Type B pancreatic cell (in vitro differentiated cells): Measurements from ENCODE around the gene PUS10. TPM values are rescaled to one million over a fixed set of nuclear protein-coding genes. Genes with fewer than 3 reads are reported as not detected.

ENCODE experiments used
- DNase-seq: peaks from one replicate; pipeline ENCODE4 v3.0.0; 2021; ENCODE audit warnings: mixed read lengths; ENCODE audit not compliant: unreplicated experiment; ENCODE audit errors: extremely low spot score
- H3K27ac Mint-ChIP-seq: 2 replicates; pipeline ENCODE4 v1.8.0; 2021; ENCODE audit warnings: mild to moderate bottlenecking, mixed read lengths
- H3K27me3 Mint-ChIP-seq: 2 replicates; pipeline ENCODE4 v1.8.0; 2021; ENCODE audit warnings: mixed read lengths
- H3K36me3 Mint-ChIP-seq: 2 replicates; pipeline ENCODE4 v1.8.0; 2021; ENCODE audit warnings: mixed read lengths
- H3K4me1 Mint-ChIP-seq: one replicate; pipeline ENCODE4 v1.8.0; 2021; ENCODE audit warnings: mixed read lengths; ENCODE audit not compliant: unreplicated experiment
- H3K4me3 Mint-ChIP-seq: 2 replicates; pipeline ENCODE4 v1.8.0; 2021; ENCODE audit warnings: mild to moderate bottlenecking, mixed read lengths
- H3K9me3 Mint-ChIP-seq: 2 replicates; pipeline ENCODE4 v1.8.0; 2021; ENCODE audit warnings: mixed read lengths
- CTCF ChIP-seq: fragments of 200-600 bp; sonication (generic); conservative IDR thresholded peaks from 2 replicates; pipeline ENCODE4 v1.5.0; 2021; ENCODE audit warnings: antibody characterized with exemption, mild to moderate bottlenecking
- total RNA-seq: library from RNA; stranded (reverse); gene quantifications from 2 replicates; pipeline ENCODE4 v1.2.1, GENCODE V29; 2021; ENCODE audit warnings: low replicate concordance

PUS10 gene
- total RNA-seq, 1 donor from 2014 or later: 6.3 TPM

DNA sequence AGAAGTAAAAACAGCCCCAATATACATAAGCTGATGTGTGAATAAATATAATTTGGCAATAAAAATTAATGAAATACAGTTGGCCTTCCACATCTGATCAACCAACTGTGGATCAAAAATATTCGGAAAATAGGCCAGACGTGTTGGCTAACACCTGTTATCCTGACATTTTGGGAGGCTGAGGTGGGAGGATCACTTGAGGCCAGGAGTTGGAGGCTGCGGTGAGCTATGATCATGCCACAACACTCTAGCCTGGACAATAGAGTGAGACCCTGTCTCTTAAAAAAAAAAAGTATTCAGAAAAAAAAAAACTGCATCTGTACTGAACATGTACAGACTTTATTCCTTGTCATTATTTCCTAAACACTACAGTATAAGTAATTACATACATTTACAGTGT is 11.5 kb upstream of the PUS10 start:
- H3K9me3 Mint-ChIP-seq: peaks cover 10% of the 10 kb centered on the region
- TF ChIP-seq CTCF: peak; percentile 15
- H3K36me3 Mint-ChIP-seq: peaks cover 40% of the 10 kb centered on the region
- no peaks in the 10 kb centered on the region for H3K4me1 Mint-ChIP-seq
- H3K27ac Mint-ChIP-seq: no peak overlapping the region
- no peak overlapping the region for H3K4me3 Mint-ChIP-seq
- no peak for DNase-seq
- no peaks in the 10 kb centered on the region for H3K27me3 Mint-ChIP-seq

DNA sequence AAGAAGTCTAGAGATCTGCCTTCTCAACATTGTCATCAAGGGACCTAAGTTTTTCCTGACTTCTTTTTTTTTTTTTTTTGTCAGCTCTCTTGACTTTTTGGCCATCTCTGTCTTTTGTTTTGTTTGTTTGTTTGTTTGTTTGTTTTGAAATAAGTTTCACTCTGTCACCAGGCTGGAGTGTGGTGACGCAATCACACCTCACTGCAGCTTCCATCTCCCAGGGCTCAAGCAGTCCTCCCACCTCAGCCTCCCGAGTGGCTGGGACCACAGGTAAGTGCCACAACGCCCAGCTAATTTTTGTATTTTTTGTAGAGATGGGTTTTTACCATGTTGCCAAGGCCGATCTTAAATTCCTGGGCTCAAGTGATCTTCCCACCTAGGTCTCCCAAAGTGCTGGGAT is 5.6 kb upstream of the PUS10 start:
- Mint-ChIP-seq H3K36me3 (peaks cover 37% of the 10 kb centered on the region), H3K4me1 (no peaks in the 10 kb centered on the region), H3K9me3 (peaks cover 4% of the 10 kb centered on the region), H3K4me3 (no peak overlapping the region), H3K27me3 (no peaks in the 10 kb centered on the region), H3K27ac (no peak overlapping the region)
- TF ChIP-seq CTCF: no peak
- DNase-seq: no peak

DNA sequence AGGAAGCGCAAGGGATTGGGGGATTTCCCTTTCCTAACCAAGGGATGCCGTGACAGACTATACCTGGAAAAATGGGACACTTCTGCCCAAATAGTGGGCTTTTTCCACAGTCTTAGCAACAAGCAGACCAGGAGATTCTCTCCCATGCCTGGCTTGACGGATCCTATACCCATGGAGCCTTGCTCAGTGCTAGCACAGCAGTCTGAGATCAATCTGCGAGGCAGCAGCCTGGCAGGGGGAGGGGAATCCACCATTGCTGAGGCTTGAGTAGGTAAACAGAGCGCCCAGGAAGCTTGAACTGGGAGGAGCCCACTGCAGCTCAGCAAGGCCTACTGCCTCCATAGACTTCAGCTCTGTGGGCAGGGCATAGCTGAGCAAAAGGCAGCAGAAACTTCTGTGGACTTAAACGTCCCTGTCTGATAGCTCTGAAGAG is 3.2 kb upstream of the PUS10 start:
- peaks cover 4% of the 10 kb centered on the region for H3K9me3 Mint-ChIP-seq
- peaks cover 34% of the 10 kb centered on the region for H3K36me3 Mint-ChIP-seq
- DNase-seq: no peak
- H3K27me3 Mint-ChIP-seq: no peaks in the 10 kb centered on the region
- H3K27ac Mint-ChIP-seq: no peak overlapping the region
- no peak for TF ChIP-seq CTCF
- no peak overlapping the region for H3K4me3 Mint-ChIP-seq
- no peaks in the 10 kb centered on the region for H3K4me1 Mint-ChIP-seq

DNA sequence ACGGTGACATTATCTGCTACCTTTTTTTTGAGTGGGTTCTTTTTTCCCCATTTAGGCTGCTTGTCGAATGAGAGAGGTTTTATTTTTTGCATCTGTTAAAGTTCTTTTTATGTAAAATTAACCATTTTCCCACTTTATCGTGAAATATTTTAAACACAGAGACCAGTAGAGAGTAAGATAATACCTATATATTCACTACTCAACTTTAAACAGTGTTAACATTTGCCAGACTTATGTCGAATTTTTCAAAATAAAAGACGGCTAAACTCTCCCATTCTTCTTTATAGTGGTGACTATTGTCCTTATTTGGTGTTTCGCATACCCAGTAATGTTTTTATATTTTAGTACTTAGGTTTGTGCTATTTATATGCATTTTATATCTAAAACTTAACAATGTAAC is 743 bp upstream of the PUS10 start:
- TF ChIP-seq CTCF: no peak
- DNase-seq: no peak
- peaks cover 4% of the 10 kb centered on the region for H3K9me3 Mint-ChIP-seq
- H3K4me1 Mint-ChIP-seq: peaks cover 9% of the 10 kb centered on the region
- H3K36me3 Mint-ChIP-seq: peaks cover 22% of the 10 kb centered on the region
- H3K4me3 Mint-ChIP-seq: peak overlapping the region; percentile 99
- H3K27ac Mint-ChIP-seq: peak overlapping the region; percentile 97
- H3K27me3 Mint-ChIP-seq: no peaks in the 10 kb centered on the region

DNA sequence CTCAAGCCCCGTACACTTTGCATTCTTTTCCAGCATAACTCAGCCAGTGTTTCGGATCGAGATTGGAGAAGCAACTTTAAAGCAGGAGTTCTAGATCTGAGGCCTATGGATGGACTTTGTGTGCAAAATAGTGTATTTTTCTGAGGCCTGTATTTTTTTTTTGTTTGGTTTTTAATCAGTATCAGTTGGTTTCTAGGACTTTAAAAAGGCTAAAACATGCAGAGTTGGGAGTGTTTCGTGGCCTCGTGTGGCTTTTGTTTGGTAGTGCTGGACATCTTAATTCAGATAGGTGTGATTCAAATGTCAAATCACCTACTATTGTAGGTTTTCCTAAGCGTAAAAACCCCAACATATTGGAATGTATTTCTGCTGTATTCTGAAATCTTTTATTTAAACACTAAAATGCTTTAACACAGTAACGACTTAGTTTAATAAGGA is 282 bp upstream of the PUS10 start:
- H3K36me3 Mint-ChIP-seq: peaks cover 17% of the 10 kb centered on the region
- peak overlapping the region; percentile 99 for H3K4me3 Mint-ChIP-seq
- peak overlapping the region; percentile 97 for H3K27ac Mint-ChIP-seq
- DNase-seq: no peak
- H3K9me3 Mint-ChIP-seq: peaks cover 4% of the 10 kb centered on the region
- peaks cover 9% of the 10 kb centered on the region for H3K4me1 Mint-ChIP-seq
- no peak for TF ChIP-seq CTCF
- no peaks in the 10 kb centered on the region for H3K27me3 Mint-ChIP-seq

DNA sequence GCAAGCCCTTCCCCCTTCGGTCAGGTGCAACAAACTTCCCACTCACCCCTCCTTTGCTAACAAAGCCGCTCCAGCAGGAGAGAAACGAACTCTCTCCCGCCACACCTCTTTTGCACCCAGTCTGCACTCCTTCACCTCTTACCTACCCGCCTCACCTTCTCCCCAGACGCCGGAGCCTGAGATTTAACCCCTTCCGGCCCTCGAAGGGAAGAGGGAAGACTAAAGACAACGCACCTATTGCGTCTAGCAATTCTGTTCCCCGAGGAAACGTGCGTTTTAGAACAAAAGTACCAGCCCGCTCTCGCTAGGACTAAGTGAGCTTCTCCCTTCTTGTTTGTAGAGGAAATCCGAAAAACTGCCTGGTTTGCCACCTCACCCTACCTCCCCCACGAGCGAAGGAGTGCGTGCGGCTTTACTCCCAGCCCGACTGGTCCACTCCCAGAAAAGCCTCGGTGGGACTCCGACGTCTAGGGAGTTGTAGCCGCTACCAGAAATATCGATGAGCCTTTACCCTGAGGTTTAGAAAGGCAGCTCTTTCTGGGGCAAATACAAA is 976 bp downstream of the PUS10 start:
- DNase-seq: peak; percentile 77
- H3K4me1 Mint-ChIP-seq: peaks cover 9% of the 10 kb centered on the region
- no peaks in the 10 kb centered on the region for H3K27me3 Mint-ChIP-seq
- H3K27ac Mint-ChIP-seq: peak overlapping the region; percentile 97
- H3K36me3 Mint-ChIP-seq: peaks cover 10% of the 10 kb centered on the region
- peaks cover 1% of the 10 kb centered on the region for H3K9me3 Mint-ChIP-seq
- no peak for TF ChIP-seq CTCF
- H3K4me3 Mint-ChIP-seq: peak overlapping the region; percentile 99
